Stimulated activated CD4-positive, alpha-beta T cell treated with anti-CD3 and anti-CD28 coated beads, Interleukin-2, amount 100 ng/mL, for 4 hours (primary cell): ENCODE data around the gene ARAP1.

ENCODE experiments used
- DNase-seq: peaks from one replicate; pipeline ENCODE4 v3.0.0-alpha.2; 2020; ENCODE audit warnings: low read depth

The ARAP1 gene

DNA sequence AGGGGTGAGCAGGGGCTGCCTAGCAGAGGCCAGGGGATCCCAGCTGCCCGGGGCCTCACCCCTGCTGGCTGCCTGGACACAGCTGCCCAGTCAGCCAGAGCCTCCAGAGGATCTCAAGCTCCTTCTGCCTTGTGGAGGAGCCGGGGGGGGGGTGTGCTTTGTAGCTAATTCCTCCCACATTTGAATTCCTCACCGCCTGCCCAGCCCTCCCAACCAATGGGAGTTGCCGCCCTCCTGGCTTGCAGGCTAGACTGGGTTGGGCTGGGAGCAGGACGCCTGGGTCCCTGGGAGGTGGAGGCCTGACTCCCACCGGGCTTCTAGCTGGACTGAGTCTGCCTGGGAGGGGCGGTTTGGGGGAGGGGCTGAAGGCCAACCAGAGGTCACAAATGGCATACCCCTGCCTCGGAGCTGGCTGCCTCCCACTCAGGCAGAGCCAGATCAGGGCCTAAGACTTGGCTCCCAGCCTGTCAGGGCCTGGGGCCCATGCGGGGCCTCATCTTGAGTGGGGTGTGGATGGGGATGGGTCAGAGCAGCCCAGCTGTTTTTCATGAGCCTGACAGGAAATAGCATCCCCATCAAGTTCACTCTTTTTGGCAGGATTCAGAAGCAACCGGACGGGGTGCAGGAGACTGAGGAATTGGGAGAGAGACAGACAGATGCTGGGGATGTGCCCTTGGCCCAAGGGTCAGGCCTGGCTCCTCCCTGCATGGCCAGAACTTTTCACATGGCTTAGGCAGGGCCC lies 48.8 kb downstream of the ARAP1 start:
- DNase-seq: no peak

DNA sequence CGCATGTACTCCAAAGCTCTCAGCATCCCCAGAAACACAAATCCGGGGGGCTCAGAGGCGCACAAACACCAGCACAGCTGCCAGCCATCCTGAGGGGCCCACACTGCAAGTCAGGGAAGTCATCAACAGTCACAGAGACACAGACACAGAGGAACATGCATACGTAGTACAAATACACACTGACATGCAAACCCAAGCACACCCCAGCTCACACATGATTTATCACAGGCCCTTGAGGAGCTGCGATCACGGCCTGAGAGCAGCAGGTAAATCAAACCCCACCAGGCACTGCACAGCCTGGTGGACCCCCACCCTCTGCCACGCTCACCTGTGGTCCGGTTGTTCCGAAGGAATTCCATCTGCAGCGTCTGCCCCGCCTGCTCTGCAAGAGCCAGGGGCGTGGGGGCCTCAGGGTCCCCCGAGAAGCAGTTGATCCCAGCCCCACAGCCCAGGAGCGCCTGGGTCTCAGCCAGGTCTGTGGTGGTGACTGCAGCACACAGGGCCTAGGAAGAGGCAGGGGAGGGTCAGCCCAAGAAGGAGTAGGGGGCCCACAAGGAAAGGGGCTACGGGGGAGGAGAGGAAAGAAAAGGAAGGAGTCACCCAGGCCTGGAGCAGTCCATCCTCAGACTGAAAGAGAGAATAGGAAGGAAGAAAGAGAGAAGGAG lies 49.5 kb downstream of the ARAP1 start:
- no peak for DNase-seq

DNA sequence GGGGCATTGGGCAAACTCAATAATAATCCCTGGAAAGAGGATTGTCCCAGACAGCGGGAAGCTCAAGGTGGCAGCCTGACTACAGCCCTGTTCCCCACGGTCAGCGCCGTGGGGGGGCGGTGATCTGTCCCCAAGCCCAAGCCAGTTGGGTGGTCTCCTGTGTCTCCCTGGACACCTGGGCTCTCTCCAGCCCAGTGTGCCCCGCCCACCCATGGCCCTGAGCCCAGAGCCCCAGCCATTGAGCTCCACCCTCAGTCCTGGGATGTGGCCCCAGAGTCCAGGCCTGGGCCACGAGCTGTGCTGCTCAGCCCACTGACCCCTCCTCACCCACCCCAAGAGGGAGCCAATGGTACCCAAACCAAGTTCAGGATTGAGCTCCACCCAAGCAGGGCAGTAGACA lies 50.1 kb downstream of the ARAP1 start:
- no peak for DNase-seq

DNA sequence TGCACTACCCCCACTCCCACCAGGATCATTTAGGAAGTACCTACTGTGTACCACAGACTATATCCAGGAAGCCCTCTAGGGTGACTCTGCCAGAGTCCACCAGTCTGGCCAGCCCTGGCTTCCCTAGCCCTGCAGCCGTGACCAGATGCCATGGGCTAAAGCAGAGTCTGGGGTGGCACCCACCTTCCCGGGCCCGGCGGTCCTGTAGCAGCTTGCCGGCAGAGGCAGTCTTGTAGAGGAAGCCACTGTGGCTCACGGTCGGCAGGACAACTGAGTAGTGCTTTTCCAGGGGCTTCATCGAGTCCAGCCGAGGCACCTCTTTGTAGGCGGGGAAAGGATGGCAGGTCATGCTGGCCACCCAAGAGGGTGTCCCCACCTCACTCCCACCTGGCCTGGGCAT lies 50.7 kb downstream of the ARAP1 start:
- no peak for DNase-seq

DNA sequence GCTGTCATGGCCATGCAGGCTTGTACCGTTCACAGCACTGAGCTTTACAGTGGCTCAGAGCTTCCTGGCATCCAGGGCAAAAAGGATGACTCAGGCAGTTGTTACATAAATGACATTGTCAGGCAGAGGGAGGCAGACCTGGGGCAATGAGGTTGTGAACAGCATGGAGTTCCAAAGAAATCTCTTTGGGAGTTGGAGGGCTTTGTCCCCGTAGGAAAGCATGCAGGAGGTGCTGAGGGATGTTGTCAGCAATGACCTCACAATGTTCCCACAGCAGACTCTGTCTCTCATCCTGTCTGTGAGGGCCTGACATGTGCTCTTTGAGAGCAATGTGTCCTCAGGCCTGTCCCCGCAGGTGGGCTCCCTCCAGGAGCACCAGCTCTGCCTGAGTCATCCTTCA lies 52.1 kb downstream of the ARAP1 start:
- DNase-seq: no peak

DNA sequence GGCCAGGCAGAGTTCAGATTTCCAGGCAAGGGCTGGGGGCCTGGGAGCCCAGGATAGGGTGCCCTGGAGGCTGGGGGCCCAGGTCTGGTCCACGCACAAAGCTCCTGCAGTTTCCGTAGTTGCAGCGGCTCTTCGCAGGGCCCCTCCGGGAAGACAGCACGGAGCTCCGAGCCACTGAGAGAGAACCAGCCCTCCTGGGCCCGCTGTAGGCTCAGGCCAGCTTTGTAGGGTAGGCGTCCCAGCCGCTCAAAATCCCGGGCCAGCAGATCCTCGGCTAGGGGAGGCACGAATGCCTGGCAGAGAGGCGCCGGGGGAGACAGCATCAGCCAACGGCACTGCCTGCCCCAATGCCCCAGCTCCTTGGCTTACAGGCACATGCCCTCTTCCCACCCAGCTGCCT lies 54.4 kb downstream of the ARAP1 start:
- no peak for DNase-seq

DNA sequence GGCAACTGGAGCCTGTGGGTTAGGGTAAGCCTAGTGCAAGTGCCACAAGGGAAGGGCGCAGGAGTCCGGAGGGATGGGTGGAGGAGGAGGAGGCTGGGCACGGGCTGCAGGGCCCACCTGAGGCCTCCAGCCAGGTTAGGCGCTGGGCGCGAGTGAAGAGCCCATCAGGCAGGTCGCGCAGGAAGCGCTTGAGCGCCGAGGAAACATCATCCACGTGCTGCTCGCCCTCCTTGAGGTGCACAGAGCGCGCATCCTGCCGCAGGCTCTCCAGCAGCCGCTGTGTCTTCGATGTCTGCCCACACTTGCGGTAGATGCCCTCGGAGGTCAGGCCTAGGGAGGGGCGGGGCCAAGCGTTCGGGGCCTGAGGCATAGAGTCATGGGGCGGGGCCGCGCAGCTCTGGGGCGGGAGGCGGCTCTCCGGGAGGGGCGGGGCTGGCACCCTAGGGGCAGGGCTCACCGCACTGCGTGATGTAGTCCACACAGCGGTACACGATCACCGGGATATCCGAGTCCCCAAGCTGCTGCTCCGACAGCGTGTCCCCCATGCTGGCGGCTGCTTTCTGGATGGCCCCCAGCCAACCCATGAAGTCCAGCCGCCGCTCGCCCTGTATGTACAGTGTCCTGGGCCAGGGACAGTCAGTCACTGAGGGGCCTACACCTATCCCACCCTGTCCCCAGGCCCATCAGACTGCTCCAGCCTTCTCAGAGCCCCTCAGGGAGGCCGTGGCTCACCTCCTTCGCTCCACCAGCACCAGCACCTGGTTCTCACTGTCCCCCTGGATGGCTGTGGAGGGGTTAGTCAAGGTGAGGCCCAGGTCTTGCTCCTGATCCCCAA lies 55.1 kb downstream of the ARAP1 start:
- no peak for DNase-seq

DNA sequence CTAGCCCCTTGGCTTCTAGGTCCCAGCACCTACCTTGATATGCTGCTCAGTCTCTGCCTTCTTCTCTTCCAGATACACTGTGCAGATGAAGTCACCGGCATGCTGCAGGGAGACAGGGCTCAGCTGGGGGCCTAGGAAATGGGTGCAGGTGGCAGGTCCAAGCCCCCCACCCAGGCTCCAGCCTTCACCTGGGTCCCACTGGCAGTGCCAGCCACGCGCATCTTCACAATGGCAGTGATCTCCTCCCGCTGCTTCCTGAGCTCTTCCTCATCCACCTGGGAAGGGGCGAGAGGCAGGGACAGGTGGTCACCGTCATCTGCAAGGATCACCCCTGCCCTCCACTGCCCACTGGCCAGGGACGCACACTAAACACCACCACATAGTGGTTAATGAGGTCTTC lies 56.9 kb downstream of the ARAP1 start:
- DNase-seq: no peak

DNA sequence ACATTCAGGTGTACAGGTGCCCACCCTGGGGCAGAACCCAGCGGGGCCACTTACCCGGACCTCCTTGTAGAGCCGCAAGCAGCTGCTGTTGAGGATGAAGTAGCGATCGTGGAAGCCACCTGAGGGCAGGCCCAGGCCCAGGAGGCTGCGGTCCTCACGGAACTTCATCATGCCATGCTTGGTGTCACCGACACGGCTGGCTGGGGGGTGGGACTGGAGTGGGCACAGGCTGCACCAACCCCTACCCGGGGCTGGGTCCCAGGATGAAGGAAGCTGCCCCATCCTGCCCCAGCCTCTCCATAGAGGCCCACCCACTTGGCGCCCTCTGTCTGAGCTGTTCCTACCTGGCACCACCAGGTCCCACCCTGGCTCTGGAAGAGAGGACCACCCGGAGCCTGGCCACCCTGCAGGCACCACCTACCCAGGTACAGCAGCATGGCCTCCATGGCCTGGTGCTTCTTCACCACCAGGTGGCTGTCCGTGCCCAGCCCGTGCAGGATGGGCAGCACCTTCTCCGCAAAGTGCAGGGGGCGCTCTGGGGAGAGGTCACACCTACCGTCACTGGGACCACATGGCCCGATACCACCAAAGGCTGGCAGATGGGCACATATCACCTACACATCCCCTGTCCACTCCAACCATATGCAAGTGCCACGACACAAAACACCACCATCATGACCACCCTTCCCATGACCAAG lies 58.8 kb downstream of the ARAP1 start:
- no peak for DNase-seq

DNA sequence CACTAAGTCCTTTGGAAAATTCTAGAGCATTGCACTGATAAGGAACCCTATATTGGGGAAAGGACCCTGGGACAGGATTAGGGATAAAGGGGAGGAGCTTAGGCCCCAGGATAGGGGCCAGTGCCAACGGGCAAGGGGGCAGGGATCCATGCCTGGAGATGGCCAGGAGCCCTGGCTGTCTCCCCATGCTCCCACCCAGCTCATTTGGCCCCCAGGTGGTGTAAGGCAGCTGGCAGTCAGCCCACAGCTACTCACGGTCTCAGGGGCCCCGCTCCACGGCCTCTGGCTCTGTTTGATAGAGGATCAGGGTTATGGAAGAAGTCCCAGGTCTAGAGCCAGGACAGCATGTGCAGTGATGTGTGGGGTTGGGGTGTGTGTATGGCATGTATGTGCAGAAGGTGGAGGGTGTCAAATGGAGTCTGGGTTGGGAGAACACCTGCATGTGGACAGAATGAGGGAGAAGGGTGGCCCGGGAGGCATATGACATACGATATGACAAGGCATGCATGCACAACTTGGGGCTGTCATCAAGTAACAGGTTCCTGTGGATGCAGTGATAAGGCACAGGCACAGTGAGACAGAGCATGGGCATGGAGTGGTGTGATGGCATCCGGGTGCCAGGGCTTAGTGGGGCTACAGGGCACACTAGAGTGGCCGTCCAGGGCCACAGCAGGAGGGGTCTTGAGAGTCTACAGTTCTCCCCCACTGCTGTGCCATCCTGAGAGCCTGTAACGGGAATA lies 59.5 kb downstream of the ARAP1 start:
- no peak for DNase-seq

DNA sequence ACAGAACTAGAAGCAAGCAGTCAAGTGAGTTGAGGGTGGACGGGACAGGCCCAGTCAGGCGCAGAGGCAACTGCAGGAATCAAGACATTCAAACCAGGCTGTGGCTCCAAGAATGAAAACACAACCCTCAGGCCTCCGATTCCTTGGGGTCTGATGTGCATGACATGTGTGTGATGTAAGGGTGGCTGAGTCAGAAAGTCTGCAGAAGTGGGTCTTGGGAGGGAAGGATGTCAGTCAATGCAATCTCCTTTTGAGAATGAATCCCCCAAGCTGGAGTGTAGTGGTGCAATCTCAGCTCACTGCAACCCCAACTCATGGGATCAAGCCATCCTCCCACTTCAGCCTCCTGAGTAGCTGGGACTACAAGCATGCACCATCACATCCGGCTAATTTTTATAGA lies 62.0 kb downstream of the ARAP1 start:
- DNase-seq: no peak

DNA sequence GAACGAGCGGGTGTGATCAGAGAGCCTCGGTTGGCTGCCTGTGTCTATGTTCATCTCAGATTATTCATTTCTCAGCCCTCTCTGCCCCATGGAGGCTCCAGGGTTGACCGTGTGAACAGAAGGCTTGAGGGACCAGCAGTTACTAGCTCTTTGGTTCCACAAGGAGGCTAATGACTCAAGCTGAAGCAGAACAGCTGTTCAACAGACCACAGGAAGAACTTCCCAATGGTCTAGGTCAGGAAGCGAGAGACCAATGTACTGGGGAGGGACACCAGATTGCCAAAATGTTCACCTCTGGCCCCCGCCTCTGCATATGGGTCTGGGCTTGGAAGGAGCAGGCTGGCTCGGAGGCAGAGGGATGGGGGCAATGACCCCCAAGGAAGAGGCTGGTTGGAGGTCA lies 63.3 kb downstream of the ARAP1 start:
- no peak for DNase-seq

DNA sequence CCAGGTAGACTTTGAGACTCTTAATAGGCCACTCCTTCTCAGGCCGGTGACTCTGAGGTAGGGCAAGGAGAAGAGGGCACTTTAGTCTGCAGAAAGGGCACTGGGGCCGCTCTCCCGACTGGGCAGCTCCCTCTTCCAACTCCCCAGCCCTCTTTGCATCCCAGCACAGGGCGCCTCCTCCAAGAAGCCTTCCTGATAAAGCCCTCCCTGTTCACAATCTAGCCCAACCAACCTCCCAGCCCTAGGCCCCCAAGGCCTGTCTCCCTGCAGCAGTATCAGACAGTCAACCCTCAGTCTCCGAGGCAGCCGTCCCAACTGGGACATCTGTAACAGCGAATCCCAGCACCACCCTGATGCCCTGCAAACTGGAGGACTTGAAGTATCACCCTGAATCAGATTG lies 63.7 kb downstream of the ARAP1 start:
- DNase-seq: no peak

DNA sequence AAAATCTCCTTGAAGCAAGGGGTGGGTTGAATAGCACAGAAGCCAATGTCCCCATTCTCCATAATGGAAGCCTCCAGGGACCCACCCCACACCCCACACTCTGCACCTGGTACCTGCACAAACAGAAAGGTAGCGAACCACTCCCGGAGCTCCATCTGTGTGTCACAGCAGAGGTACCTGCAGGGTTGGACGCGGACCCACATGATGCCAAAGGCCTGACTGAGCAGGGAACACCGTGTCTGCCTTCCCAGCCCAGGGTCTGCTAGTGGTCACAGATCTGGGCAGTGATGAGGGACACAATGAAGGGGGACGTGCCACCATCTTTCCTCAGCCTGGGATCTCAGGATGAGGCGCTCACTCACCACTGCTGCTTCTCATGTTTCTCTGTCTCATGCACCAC lies 64.9 kb downstream of the ARAP1 start:
- no peak for DNase-seq

DNA sequence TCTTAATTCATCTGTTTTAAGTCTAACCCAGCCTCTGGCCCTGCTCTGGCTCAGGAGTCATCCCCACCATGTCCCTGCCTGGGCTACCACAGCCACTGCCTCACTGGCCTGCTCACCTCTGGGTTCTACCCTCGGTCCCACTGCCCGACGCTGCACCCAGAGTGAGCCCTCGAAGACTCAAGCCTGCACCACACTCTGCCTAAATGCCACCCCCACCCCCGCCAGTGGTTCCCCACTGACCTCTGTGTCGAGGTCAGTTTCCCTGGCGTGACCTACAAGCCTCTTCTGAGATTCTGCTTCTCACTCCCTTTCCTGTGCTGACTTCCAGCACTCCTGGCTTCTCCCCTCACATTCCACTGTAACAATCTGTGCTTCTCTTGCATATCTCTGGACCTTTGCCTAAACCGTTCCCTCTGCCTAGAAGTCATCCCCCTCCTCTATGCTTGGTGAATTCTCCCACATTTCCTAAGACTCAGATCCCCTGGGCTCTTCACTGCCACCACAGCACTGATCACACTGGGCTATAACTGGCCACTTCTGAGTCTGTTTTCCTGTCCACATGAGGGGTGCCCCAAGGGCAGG lies 65.5 kb downstream of the ARAP1 start:
- no peak for DNase-seq

DNA sequence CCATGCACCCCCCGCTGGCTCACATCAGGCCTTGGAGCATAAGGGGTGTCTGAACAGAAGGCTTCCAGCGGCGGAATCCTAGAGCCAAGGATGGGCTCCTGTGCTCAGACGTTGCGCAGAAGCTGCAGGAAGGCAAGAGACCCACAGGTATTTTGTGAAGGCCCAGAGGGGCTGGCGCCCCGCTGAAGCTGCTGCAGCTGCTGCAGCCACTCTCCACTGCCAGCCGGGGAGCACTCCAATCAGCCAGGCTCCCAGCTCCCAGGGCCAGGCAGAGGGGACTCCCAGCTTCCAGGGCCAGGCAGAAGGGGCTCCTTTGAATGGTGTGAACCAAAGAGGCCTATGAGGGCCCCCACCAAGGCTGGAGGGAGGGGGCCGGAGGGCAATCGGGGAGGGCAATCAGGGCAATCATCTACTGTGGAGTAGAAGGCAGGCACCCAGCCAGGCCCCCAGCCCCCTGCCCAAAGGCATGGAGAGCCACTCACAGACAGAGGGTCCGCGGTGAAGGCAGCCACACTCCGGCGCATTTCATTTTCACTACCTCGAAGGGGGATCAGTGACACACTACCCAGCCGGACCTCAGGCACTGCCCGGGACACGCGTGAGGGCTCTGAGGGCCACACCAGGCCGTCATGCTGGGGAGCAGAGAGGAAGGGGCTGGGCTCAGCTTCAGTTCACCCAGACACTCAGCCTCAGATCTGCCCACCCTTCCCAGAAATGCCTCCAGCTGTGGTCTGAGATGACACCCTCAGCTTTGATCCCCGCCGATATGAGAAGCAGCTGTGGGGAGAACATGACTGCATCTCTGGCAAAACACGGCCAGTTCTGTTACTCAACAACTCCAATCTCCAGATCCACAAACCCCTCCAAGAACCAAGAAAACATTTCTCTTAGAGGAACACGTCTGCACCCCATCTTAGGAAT lies 66.4 kb downstream of the ARAP1 start:
- peak; percentile 21 for DNase-seq

DNA sequence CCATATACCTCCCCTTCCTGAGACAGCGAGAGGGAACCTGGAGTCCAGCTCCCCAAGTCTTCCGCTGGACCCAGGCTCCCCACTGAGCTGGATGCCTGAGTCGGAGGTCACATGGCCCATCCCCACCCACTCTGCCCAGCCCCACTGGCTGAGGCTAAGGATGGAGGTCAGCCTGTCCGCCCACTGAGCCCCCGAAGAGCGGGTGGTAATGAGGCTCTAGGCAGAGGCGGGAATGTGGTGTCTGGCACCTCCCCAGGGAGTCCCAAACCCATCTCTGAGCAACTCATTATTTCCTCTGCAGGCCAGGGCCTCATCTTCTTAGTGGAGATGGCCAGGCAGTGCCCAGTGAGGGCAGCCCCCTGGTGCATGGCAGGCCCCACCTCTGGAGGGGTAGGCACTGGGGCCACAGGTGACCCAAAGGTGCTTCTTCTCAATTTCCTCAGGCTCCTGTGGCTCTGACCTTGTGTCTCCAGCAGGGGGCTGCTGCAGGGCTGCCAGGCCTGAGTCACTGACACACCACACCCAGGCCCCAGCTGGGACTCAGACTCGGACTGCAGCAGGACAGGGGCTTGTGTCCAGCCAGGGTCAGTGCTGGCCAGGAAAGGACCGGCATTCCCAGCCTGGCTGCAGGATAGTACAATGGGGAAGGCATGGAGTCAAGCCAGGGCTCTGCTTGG lies 67.8 kb downstream of the ARAP1 start:
- DNase-seq: peak; percentile 19

DNA sequence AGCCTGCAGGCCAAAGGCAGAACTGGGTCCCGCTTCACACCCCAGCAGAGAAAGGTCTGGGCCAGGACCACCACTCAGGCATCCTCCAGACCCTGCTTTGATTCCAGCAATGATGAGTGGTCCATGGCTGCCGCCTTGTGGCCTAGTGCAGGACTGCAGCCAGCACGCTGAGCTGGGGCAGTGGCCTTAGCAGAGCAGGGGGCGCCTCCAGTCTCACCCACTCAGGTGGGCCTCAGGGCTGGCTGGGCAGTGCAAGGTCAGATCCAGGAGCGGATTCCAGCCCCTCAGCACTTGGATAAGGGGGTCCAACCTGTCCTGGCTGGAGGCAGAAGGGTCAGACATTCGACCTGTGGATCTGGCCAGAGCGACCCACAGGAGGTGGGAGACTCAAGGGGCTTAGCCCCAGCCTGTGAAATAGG lies 68.4 kb downstream of the ARAP1 start:
- DNase-seq: peak; percentile 36

DNA sequence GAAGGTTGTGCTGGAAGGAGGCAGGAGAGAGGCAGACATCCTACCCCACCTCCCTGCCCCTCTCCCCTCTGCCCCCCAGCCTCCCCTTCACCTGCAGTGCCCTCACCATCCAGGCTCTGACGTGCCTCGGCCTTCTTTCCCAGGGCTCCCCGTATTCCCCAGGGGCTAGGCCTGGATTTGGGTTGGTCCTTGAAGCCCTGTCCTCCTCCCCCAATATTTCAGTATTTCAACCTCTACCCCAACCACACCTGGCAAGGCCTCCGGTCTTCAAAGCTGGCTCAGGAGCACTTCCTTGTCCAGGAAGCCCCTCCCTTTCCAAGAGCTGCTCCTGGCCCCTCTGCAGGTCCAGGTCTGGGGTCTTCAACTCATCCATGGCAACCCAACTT lies 69.4 kb downstream of the ARAP1 start:
- no peak for DNase-seq
